Measurements from ENCODE around the gene FSD2.

DNA sequence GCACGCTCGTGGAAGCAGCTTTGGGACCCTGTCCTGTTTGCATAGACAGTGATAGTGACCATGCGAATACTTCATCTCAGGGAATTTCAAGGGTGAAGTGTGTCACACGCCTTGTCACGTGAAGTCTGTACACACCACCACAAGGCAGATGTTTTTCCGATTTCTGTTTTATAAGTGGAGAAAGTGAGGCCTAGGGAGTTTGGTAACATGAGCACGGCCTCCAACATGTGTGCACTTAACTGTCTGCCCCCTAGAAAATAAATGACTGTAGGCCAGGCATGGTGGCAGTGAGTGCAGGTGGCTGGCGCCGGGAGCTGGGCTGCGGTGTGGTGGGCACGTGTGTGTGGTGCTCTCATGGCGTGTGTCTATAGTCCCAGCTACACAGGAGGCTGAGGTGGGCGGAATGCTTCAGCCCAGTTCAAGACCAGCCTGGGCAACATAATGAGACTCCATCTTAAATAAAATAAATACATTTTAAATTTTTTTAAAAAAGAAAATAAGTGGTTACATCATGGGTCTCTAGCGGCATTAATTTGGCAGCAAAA lies 45.5 kb upstream of the FSD2 start:
- TF ChIP-seq, protein P1, sequence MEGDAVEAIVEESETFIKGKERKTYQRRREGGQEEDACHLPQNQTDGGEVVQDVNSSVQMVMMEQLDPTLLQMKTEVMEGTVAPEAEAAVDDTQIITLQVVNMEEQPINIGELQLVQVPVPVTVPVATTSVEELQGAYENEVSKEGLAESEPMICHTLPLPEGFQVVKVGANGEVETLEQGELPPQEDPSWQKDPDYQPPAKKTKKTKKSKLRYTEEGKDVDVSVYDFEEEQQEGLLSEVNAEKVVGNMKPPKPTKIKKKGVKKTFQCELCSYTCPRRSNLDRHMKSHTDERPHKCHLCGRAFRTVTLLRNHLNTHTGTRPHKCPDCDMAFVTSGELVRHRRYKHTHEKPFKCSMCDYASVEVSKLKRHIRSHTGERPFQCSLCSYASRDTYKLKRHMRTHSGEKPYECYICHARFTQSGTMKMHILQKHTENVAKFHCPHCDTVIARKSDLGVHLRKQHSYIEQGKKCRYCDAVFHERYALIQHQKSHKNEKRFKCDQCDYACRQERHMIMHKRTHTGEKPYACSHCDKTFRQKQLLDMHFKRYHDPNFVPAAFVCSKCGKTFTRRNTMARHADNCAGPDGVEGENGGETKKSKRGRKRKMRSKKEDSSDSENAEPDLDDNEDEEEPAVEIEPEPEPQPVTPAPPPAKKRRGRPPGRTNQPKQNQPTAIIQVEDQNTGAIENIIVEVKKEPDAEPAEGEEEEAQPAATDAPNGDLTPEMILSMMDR (conservative IDR thresholded peaks at IDR 0.05; ENCODE audit: low read depth in 2 of 2): no peak
- TF ChIP-seq POLR2AphosphoS5 (IDR thresholded peaks at IDR 0.05; ENCODE audit: low read depth) (no peak), JUNB (IDR thresholded peaks at IDR 0.05; ENCODE audit: unreplicated experiment) (no peak), STAT1 (IDR thresholded peaks at IDR 0.05; ENCODE audit: unreplicated experiment) (no peak), CREB1 (CRISPR knock-in tag; IDR thresholded peaks at IDR 0.05; ENCODE audit: low read depth) (no peak), NANOG (IDR thresholded peaks at IDR 0.05; ENCODE audit: borderline replicate concordance) (no peak), EZH2 (IDR thresholded peaks at IDR 0.05; ENCODE audit: low read depth, unreplicated experiment) (no peak), EZH2phosphoT487 (IDR thresholded peaks at IDR 0.05; ENCODE audit: unreplicated experiment) (no peak)
- TF ChIP-seq, protein P2, sequence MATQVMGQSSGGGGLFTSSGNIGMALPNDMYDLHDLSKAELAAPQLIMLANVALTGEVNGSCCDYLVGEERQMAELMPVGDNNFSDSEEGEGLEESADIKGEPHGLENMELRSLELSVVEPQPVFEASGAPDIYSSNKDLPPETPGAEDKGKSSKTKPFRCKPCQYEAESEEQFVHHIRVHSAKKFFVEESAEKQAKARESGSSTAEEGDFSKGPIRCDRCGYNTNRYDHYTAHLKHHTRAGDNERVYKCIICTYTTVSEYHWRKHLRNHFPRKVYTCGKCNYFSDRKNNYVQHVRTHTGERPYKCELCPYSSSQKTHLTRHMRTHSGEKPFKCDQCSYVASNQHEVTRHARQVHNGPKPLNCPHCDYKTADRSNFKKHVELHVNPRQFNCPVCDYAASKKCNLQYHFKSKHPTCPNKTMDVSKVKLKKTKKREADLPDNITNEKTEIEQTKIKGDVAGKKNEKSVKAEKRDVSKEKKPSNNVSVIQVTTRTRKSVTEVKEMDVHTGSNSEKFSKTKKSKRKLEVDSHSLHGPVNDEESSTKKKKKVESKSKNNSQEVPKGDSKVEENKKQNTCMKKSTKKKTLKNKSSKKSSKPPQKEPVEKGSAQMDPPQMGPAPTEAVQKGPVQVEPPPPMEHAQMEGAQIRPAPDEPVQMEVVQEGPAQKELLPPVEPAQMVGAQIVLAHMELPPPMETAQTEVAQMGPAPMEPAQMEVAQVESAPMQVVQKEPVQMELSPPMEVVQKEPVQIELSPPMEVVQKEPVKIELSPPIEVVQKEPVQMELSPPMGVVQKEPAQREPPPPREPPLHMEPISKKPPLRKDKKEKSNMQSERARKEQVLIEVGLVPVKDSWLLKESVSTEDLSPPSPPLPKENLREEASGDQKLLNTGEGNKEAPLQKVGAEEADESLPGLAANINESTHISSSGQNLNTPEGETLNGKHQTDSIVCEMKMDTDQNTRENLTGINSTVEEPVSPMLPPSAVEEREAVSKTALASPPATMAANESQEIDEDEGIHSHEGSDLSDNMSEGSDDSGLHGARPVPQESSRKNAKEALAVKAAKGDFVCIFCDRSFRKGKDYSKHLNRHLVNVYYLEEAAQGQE (IDR thresholded peaks at IDR 0.05; ENCODE audit: unreplicated experiment): no peak
- TF ChIP-seq, protein P3, sequence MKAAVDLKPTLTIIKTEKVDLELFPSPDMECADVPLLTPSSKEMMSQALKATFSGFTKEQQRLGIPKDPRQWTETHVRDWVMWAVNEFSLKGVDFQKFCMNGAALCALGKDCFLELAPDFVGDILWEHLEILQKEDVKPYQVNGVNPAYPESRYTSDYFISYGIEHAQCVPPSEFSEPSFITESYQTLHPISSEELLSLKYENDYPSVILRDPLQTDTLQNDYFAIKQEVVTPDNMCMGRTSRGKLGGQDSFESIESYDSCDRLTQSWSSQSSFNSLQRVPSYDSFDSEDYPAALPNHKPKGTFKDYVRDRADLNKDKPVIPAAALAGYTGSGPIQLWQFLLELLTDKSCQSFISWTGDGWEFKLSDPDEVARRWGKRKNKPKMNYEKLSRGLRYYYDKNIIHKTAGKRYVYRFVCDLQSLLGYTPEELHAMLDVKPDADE (IDR thresholded peaks at IDR 0.05): no peak

All from GM23338 (cell line).